ENCODE measurements around the gene ZNRF3.
A peak's percentile ranks its signal among the peaks of the same experiment; 100 is the strongest.
"Not testable (repeated sequence)": the region's sequence is repeated elsewhere in the genome, so short reads cannot be mapped to it uniquely, and the experiment has no call there.

Gene ZNRF3

DNA sequence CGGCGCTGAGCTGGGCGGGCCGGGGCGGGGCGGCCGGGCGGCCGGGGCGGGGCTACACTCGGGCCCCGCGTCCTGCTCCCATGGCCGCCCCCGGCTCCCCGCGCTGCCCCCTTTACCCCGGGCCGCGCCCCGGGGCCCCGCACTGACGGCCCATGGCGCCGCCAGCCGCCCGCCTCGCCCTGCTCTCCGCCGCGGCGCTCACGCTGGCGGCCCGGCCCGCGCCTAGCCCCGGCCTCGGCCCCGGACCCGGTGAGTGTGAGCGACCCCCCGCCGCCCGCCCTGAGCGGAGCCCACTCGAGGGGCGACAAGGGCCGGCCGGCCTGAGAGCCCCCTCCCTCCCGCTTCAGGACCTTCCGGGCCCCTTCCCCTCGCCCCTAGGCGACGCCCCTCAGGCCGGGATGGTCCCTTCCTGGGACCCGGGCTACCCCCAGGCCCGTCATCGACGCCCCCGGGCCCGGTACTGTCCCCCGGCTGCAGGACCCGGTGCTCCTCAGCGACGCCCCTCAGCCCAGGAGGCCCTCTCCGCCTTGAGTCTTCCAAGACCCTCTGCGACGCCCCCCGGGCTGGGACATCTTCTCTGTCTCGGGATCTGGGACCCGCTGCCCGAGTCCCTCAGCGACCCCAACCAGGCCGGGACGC, 189.7 kb downstream of the ZNRF3 start, which contains the start of gene KREMEN1:
TSS of gene KREMEN1 (plus strand) at position 57 of the 639 bp plus-strand sequence. CDS start at position 153, 96 bp downstream.
- DNase-seq: no peak

GRCh38 chr22:29073618-29074275, 190.4 kb downstream of the ZNRF3 start:
- DNase-seq: peak; percentile 74

- DNase-seq: no peak
Observed at GRCh38 chr22:29074276-29074772, 191.0 kb downstream of the ZNRF3 start.

DNA sequence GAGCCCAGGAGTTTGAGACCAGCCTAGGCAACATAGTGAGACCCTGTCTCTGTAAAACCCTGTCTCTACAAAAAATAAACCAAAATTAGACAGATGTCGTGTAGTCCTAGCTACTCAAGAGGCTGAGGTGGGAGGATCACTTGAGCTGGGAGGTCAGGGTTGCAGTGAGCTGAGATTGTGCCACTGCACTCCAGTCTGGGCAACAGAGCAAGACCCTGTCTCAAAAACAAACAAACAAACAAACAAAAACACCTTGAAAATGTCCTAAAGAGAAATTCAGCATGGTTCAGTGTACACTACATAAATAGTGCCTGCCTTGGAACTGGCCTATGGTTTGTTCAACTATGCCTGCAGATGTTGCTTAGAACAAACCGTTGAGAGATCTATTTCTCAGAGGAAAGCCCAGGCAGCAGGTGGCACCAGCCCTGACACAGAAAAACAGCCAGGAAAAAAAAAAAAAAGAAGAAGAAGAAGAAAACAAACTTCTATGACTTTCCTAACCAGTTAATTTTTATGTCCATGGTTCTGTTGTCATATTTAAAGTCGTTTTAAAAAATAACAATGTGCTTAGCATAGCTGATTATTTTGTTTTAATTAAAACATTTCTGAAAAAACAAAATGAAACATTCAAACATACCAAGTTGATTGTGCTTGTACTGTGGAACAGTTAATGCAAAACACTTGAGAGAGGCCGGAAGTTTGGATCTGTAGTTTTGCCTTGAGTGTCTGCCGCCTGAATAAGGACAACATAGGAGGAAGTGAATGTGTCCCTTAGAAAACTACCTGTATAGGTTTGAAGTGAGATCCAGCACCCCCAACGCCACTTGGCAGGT, 194.9 kb downstream of the ZNRF3 start:
- no peak for DNase-seq

DNA sequence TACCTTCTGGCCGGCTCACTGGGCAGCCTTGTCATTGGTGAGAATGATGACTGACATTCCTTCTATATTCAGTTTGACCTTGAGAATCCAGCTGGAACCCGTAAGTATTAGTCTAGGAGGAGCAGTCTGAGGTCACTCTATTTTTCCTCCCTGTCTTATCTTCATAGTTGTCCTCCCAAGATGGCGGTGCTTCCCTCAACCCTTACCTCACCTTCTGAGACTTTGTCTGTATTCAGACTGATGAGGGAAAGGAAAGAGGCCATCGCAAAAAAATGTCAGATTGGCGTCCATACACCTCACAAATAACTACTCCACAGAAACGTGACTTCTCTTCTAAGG, 195.5 kb downstream of the ZNRF3 start:
- no peak for DNase-seq

DNA sequence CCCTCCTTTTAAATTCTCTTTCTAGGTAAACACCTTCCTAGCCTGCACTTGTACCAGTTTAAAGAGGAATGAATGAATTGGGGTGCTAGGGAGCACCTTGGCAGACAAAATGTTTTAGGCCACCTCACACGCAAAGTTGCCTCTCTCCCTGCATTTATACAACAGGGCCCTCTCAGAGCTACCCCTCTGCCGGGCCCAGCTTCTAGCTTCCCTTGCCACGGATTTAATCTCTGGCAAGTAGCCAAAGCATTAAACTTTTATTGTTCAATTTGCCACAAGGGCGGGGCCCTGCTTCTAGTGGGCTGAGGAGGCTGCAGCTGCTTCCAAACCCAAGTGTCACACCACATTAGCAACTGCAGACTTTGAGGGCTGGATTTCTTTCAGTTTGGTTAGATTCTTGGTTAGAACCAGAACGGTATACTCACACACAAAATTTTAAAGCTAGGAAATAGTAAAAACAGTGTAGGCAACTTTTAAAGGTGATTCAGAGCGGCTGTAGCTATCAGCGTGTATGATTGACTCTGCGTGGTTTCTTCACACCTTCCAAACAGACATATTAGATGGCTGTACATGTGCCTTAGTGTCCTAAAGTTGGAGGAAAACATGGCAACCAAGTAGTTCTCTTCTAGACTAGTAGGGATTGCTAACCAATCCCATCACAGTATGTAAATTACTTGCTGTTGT, 196.0 kb downstream of the ZNRF3 start:
- DNase-seq: peak; percentile 69

DNA sequence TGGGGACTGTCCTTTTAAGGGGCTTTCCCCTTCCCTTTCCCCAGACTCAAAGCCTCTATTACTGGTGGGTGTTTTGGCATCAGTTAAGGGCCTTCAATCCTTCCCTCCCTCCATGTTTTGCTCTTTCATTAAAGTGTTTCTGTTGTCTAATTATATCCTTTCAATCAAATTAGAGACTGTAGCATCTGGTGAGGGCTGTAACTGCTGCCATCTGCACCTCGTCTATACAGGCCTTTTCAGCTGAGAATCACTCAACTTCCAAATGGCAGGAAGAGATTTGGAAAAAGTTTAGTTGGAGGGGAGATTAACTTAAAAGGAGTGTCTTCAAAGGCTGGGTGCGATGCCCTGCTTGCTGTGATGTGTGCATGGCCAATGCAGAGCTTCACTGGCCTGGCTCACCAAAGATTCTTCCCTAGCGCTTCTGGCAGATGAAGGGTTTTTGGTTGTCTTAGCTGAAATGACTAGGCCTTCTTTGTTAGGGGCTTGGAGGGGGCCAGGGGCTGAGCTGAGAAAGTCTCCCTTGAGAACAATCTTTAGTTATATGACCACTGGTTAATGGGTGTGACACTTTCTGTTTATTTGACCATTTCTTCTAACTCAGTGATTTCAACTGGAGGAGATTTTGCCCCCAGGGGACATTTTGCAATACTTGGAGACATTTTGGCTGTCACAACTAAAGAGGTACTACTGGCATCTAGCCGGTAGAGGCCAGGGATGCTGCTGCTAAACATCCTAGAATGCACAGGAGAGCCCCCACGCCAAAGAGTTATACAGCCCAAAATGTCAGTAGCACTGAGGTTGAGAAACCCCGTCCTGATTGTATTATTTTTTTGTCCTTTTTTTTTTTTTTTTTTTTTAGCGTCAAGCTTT, 197.0 kb downstream of the ZNRF3 start:
- no peak for DNase-seq

DNA sequence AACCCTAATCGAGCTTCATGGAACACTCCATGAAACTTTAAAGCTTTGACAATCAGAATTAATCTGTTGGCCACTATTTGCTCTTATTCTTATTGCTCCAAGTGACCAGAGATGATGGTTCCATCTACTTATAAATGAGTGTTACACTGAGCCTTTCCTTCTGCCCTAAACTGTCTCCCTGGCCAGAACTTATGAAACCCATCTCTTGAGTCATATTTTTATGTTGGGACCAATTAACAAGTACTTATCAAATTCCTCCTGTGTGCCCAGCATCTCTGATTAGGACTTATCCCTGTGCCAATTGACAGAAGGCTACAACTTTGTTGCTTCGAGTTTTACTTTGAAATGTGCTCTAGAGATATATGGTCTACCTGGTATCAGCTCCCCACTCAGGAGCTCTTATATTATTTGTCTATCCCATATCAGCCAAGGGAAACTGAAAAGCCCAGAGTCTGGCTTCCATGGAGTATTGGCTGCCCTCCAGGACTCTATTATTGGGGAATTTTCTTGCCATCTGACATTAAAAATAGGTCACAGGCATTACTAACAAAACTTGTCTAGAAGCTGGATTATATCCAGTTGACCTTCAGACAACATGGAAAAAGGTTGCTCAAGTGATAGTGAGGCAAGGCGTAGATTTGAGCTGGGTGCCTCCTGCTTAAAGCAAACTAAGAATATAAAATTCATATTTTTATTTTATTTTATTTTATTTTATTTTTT, 198.3 kb downstream of the ZNRF3 start:
- no peak for DNase-seq

DNA sequence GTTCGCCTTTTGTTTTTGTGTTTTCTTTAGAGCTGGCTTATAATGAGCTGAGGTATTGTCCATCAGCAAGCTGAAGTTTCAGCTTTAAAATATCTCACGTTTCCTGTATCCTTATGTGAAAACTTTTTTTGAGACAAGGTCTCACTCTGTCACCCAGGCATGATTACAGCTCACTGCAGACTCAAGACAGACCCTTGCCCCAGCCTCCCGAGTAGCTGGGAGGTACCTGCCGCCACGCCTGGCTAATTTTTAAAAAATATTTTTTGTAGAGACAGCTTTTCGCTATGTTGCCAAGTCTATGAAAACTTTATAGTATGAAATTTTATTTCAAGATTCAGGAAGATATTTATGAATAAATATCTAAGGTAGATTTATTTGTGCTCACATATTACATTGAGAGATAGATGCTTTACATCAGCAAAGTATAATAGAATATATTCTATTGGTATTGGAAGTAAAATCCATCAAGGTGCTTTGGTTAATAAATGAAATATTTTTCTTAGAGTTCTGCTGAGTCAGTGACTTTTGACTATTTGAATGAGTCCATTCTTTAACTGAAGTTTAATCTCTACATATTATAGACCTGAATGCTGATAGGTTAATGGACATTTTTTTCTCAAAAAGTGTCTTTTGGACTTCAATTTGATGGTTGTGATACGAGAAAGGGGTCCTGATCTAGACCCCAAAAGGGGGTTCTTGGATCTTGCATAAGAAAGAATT, 199.6 kb downstream of the ZNRF3 start:
- no peak for DNase-seq

GRCh38 chr22:29083576-29083932, 200.2 kb downstream of the ZNRF3 start:
- not testable (repeated sequence) for DNase-seq

DNA sequence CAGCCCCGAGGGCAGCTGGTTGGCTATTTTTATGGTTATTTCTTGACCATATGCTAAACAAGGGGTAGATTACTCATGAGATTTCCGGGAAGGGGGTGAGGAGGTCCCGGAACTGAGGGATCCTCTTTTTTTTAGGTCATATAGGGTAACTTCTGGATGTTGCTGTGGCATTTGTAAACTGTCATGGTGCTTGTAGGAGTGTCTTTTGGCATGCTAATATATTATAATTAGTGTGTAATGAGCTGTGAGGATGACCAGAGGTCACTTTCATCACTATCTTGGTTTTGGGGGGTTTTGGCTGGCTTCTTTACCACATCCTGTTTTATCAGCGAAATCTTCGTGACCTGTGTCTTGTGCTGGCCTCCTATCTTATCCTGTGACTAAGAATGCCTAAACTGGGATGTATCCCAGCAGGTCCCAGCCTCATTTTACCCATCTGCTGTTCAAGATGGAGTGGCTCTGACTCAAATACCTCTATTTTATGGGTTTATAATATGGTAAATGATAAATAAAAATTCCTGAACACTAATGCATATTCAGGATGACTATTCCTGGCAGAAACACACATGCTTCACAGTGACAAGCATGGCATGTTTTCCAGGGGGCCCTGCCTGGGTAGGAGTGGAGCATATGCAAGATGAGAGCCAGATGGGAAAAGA, 200.7 kb downstream of the ZNRF3 start:
- no peak for DNase-seq

DNA sequence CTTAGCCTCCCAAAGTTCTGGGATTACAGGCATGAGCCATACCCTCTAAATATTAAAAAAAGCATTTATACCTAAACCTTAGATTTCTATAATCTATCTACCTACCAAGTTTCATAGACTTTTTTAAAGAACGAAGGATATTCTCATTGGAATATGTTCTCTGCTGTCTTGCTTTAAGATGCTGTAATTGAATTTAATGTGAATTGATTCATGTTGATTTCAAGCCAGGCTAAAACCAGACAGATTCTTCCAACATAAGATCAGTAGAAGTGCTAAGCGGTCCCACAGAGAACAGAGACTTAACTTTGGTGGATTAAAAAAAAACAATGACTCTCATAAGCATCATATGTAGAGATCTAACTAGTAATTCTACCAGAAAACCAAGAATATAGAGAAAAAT, 203.6 kb downstream of the ZNRF3 start:
- no peak for DNase-seq

DNA sequence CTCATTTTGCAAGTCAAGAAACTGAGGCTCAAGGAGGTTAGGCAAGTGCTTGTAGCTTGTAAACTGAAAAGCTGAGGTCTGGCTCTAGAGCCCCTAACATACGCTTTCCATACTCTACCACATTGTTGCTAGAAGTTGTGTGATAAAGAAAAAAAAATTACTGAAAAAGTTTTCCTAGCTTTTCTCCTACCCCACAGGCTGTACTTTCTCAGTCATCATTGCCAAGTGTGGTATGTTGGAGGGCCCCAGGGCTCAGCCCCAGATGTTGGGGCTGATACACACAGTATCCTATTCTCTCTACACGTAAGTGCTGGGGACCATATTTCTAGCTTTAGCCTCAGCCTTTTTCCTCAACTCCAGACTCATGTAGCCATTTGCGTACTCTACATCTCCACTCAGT, 205.4 kb downstream of the ZNRF3 start:
- DNase-seq: no peak

DNA sequence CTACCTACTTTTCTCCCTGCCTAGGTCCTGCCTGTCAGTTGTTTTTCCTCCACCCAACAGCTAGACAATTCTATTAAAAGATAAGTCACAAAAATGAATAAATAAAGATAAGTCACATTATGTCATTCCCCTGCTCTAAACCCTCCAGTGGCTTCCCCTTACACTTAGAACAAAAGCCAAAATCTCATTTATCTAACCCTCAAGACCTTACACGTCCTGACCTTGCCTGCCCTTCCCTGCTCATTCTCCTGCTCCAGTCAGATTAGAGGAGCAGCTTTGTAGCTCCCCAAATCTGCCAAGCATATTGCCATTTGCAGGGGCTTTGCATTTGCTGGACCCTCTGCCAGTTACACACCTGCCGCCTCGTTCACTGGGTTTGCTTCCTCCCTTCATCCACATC, 206.1 kb downstream of the ZNRF3 start:
- DNase-seq: no peak

GRCh38 chr22:29090039-29090438, 206.7 kb downstream of the ZNRF3 start:
- DNase-seq: no peak

DNA sequence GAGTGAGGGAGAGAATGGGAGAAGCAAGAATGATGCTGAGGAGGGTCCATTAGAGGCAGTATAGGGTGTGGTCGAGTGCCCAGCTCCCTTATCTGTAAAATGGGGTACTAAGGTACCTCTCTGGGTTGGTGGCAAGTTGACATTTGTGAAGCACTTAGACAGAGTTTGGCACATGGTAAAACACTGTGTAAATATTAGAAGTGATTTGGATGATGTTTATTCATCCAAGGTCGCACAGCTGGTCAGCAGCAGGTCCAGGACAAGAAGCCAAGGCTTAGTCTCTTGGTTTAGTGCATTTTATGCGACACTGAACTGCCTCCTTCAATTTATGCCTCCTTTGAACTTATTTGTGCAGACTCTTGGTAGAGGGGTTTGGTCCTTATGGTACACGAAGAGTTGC, 208.9 kb downstream of the ZNRF3 start:
- DNase-seq: no peak

GRCh38 chr22:29093030-29093429, 209.7 kb downstream of the ZNRF3 start:
- no peak for DNase-seq

DNA sequence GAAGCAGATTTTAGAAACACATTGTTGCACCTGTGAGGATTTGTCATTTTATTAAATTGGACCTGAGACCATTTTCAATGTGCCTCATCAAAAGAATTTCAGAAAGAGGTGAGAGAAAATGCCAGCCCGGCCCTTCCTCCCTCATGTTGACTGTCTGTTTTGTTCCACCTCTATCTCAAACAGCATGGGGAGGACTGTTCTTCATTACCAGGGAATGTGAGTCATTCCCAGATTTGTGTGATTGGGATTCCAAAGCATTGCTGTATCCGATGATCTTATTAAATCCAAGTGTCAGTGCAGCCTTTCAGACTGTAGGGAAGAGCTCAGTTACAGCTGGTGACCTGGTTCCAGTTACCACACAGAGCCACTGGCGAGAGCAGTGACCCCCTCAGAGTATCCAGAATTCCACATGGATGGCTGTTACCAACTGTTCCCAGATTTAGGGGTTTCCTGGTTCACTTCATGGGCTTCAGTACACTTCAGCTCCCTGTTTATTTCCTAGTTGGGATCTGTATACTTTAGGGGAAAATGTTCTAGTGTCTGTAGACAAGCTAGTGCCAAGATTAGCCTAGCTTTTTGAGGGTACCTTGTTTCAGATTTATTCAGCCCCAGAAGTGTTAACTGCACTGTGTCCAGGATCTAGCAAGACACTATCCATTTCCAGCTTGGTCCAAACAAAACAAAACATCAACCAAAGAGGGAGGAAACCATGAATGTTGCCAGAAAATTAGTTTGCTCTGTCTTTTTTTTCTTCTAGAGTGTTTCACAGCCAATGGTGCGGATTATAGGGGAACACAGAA, 210.3 kb downstream of the ZNRF3 start:
- DNase-seq: no peak

- no peak for DNase-seq
Observed at GRCh38 chr22:29095459-29095858, 212.1 kb downstream of the ZNRF3 start.
